HG03439 (cell line): ENCODE measurements around the gene GREM1.

ENCODE experiments used
- ATAC-seq: cut with Tn5 transposase; IDR thresholded peaks from one replicate; pipeline ENCODE4 v1.9.1; 2021; ENCODE audit warnings: mild to moderate bottlenecking, moderate library complexity; ENCODE audit not compliant: unreplicated experiment

Gene GREM1

GRCh38 chr15:32694222-32694983 lies 23.4 kb upstream of the GREM1 start:
- no peak for ATAC-seq

- no peak for ATAC-seq
These were observed 18.9 kb upstream of the GREM1 start for GRCh38 chr15:32698773-32699390.

GRCh38 chr15:32700501-32701150 lies 17.2 kb upstream of the GREM1 start:
- no peak for ATAC-seq

- ATAC-seq = no peak
These were observed 15.9 kb upstream of the GREM1 start for GRCh38 chr15:32701863-32702262.

GRCh38 chr15:32704395-32704981 lies 13.3 kb upstream of the GREM1 start:
- no peak for ATAC-seq

- ATAC-seq = no peak
These were observed 12.4 kb upstream of the GREM1 start for GRCh38 chr15:32705446-32705845.

- ATAC-seq = no peak
These were observed 11.1 kb upstream of the GREM1 start for GRCh38 chr15:32706704-32707103.

GRCh38 chr15:32707436-32707835 lies 10.4 kb upstream of the GREM1 start:
- no peak for ATAC-seq

- no peak for ATAC-seq
These were observed 8.3 kb upstream of the GREM1 start for GRCh38 chr15:32709295-32710033.

GRCh38 chr15:32715276-32715675 lies 2.5 kb upstream of the GREM1 start:
- ATAC-seq = no peak

GRCh38 chr15:32716216-32716914 lies 1.4 kb upstream of the GREM1 start:
- ATAC-seq = no peak

GRCh38 chr15:32716915-32717425 lies 834 bp upstream of the GREM1 start:
- ATAC-seq = no peak

GRCh38 chr15:32718227-32718820 lies 520 bp downstream of the GREM1 start:
- no peak for ATAC-seq

- no peak for ATAC-seq
These were observed 1.3 kb downstream of the GREM1 start for GRCh38 chr15:32718821-32719716.

GRCh38 chr15:32721596-32721995 lies 3.8 kb downstream of the GREM1 start:
- ATAC-seq = no peak

GRCh38 chr15:32722136-32722535 lies 4.3 kb downstream of the GREM1 start:
- ATAC-seq = no peak

- ATAC-seq = peak; percentile 93
These were observed 5.6 kb downstream of the GREM1 start for GRCh38 chr15:32723171-32723948.
